Measurements from ENCODE around the gene DPEP2NB. TPM values are rescaled to one million over a fixed set of nuclear protein-coding genes. Genes with fewer than 3 reads are reported as not detected.
"Not testable (repeated sequence)": the region's sequence is repeated elsewhere in the genome, so short reads cannot be mapped to it uniquely, and the experiment has no call there.

The DPEP2NB gene
- total and polyA plus RNA-seq, 4 experiments from 2014 or later: not detected

- no peaks in the 10 kb centered on the region for H3K36me3 Mint-ChIP-seq
- H3K27ac Mint-ChIP-seq: peak overlapping the region; percentile 81 to 97 (median 95)
- peak; percentile 61 to 77 (median 67) for DNase-seq
- Histone ChIP-seq H3K36me3 (ENCODE audit: insufficient read depth, low read length) (no peaks in the 10 kb centered on the region), H3K27me3 (ENCODE audit: insufficient read depth, low read length) (no peaks in the 10 kb centered on the region), H3K27ac (ENCODE audit: low read depth, low read length) (peak overlapping the region; percentile 29), H3K4me3 (ENCODE audit: low read length in 2 of 2) (no peak overlapping the region), H3K9me3 (ENCODE audit: control insufficient read depth in 1 of 2, low read length in 2 of 2) (no peaks in the 10 kb centered on the region), H3K4me1 (ENCODE audit: insufficient read depth, low read length) (peaks cover 56% of the 10 kb centered on the region)
- H3K4me3 Mint-ChIP-seq: peak overlapping the region in 7 of 8 donors; percentile 46 to 76 (median 60)
- ChIA-PET POLR2A (ENCODE audit: partially characterized antibody) (interaction anchor here (0.6 to 4.7 kb wide), 29 partner anchors 8 to 361 kb away, joined by 3 to 67 read pairs (median 4); partner anchors contain the start of genes CARMIL2, DDX28, DPEP2 and DPEP2NB), CTCF (ENCODE audit: partially characterized antibody) (interaction anchor here (0.9 to 6.0 kb wide), 12 partner anchors 9 to 79 kb away, joined by 3 to 45 read pairs (median 5); partner anchors contain the start of genes DDX28, DUS2 and NFATC3)
- peaks cover 22 to 53% (median 37%) of the 10 kb centered on the region in 4 donors for H3K4me1 Mint-ChIP-seq
- no peaks in the 10 kb centered on the region for H3K27me3 Mint-ChIP-seq
- H3K9me3 Mint-ChIP-seq: no peaks in the 10 kb centered on the region
- intact Hi-C loops (cut with micrococcal nuclease): loop anchor here (1.0 to 2.0 kb wide), 2 partner anchors 13 to 17 kb away; partner anchors contain the start of genes DDX28 and DUS2
These were observed 9.9 kb downstream of the DPEP2NB start for GRCh38 chr16:68005786-68006286.

- Histone ChIP-seq H3K36me3 (ENCODE audit: insufficient read depth, low read length) (no peaks in the 10 kb centered on the region), H3K4me3 (ENCODE audit: low read length in 2 of 2) (no peak overlapping the region), H3K27me3 (ENCODE audit: insufficient read depth, low read length) (no peaks in the 10 kb centered on the region), H3K9me3 (ENCODE audit: control insufficient read depth in 1 of 2, low read length in 2 of 2) (no peaks in the 10 kb centered on the region), H3K4me1 (ENCODE audit: insufficient read depth, low read length) (peaks cover 62% of the 10 kb centered on the region), H3K27ac (ENCODE audit: low read depth, low read length) (peak overlapping the region; percentile 29)
- ChIA-PET POLR2A (ENCODE audit: partially characterized antibody) (interaction anchor here (0.7 to 4.7 kb wide), 23 partner anchors 8 to 360 kb away, joined by 3 to 67 read pairs (median 4); partner anchors contain the start of genes CARMIL2, DDX28, DPEP2 and DPEP2NB), CTCF (ENCODE audit: partially characterized antibody) (interaction anchor here (0.9 to 6.0 kb wide), 10 partner anchors 9 to 70 kb away, joined by 3 to 45 read pairs (median 6); partner anchors contain the start of genes DDX28 and DUS2)
- Mint-ChIP-seq H3K4me3 (peak overlapping the region in 7 of 8 donors; percentile 17 to 76 (median 60)), H3K4me1 (peaks cover 27 to 53% (median 42%) of the 10 kb centered on the region in 4 donors), H3K27me3 (no peaks in the 10 kb centered on the region), H3K9me3 (no peaks in the 10 kb centered on the region), H3K36me3 (no peaks in the 10 kb centered on the region), H3K27ac (peak overlapping the region; percentile 81 to 97 (median 95))
- DNase-seq: no peak
- intact Hi-C loops (cut with micrococcal nuclease): no loop called here
These were observed 10.5 kb downstream of the DPEP2NB start for GRCh38 chr16:68005211-68005610.

GRCh38 chr16:68003031-68003430, 12.7 kb downstream of the DPEP2NB start:
- Mint-ChIP-seq H3K4me3 (no peak overlapping the region), H3K4me1 (peaks cover 40 to 70% (median 55%) of the 10 kb centered on the region in 4 donors), H3K27me3 (no peaks in the 10 kb centered on the region), H3K36me3 (no peaks in the 10 kb centered on the region), H3K9me3 (no peaks in the 10 kb centered on the region), H3K27ac (peak overlapping the region; percentile 23 to 86 (median 48))
- ChIA-PET CTCF (ENCODE audit: partially characterized antibody) (interaction anchor here (1.6 to 6.5 kb wide), 5 partner anchors 9 to 119 kb away, joined by 4 to 45 read pairs (median 38); partner anchors contain the start of genes DDX28 and DUS2), POLR2A (ENCODE audit: partially characterized antibody) (interaction anchor here (0.6 to 4.2 kb wide), 8 partner anchors 9 to 104 kb away, joined by 3 to 35 read pairs (median 5); partner anchors contain the start of genes DDX28, DUS2 and NFATC3)
- Histone ChIP-seq H3K36me3 (ENCODE audit: insufficient read depth, low read length) (no peaks in the 10 kb centered on the region), H3K27ac (ENCODE audit: low read depth, low read length) (no peak overlapping the region), H3K4me1 (ENCODE audit: insufficient read depth, low read length) (peaks cover 82% of the 10 kb centered on the region), H3K4me3 (ENCODE audit: low read length in 2 of 2) (no peak overlapping the region), H3K27me3 (ENCODE audit: insufficient read depth, low read length) (no peaks in the 10 kb centered on the region), H3K9me3 (ENCODE audit: control insufficient read depth in 1 of 2, low read length in 2 of 2) (no peaks in the 10 kb centered on the region)
- intact Hi-C loops (cut with micrococcal nuclease): no loop called here
- no peak for DNase-seq

GRCh38 chr16:68000450-68000849, 15.3 kb downstream of the DPEP2NB start:
- Mint-ChIP-seq H3K27ac (peak overlapping the region; percentile 84 to 99 (median 95)), H3K4me1 (peaks cover 33 to 78% (median 54%) of the 10 kb centered on the region in 4 donors), H3K9me3 (no peaks in the 10 kb centered on the region), H3K4me3 (peak overlapping the region; percentile 84 to 96 (median 88)), H3K36me3 (peaks cover 0 to 2% of the 10 kb centered on the region in 2 donors), H3K27me3 (no peaks in the 10 kb centered on the region)
- H3K27ac ChIP-seq (ENCODE audit: low read depth, low read length): peak overlapping the region; percentile 60
- ChIA-PET CTCF (ENCODE audit: partially characterized antibody) (interaction anchor here (0.9 to 6.5 kb wide), 3 partner anchors 19 to 40 kb away, joined by 3 to 45 read pairs (median 39); partner anchors contain the start of genes DDX28 and DUS2), POLR2A (ENCODE audit: partially characterized antibody) (interaction anchor here (0.7 to 6.2 kb wide), 21 partner anchors 8 to 463 kb away, joined by 3 to 95 read pairs (median 4); partner anchors contain the start of genes CTCF, DDX28, DPEP2NB and DUS2)
- no peaks in the 10 kb centered on the region for H3K36me3 ChIP-seq (ENCODE audit: insufficient read depth, low read length)
- peaks cover 82% of the 10 kb centered on the region for H3K4me1 ChIP-seq (ENCODE audit: insufficient read depth, low read length)
- peak overlapping the region in 1 of 2 donors; percentile 41 for H3K4me3 ChIP-seq (ENCODE audit: low read length in 2 of 2)
- H3K27me3 ChIP-seq (ENCODE audit: insufficient read depth, low read length): no peaks in the 10 kb centered on the region
- H3K9me3 ChIP-seq (ENCODE audit: control insufficient read depth in 1 of 2, low read length in 2 of 2): no peaks in the 10 kb centered on the region
- intact Hi-C loops (cut with micrococcal nuclease): no loop called here
- peak in 2 of 5 donors; percentile 19 to 31 for DNase-seq

- H3K27me3 Mint-ChIP-seq: no peaks in the 10 kb centered on the region
- H3K27ac Mint-ChIP-seq: peak overlapping the region; percentile 84 to 99 (median 95)
- Histone ChIP-seq H3K27me3 (ENCODE audit: insufficient read depth, low read length) (no peaks in the 10 kb centered on the region), H3K27ac (ENCODE audit: low read depth, low read length) (peak overlapping the region; percentile 60), H3K4me3 (ENCODE audit: low read length in 2 of 2) (peak overlapping the region in 1 of 2 donors; percentile 41), H3K4me1 (ENCODE audit: insufficient read depth, low read length) (peaks cover 80% of the 10 kb centered on the region), H3K36me3 (ENCODE audit: insufficient read depth, low read length) (no peaks in the 10 kb centered on the region), H3K9me3 (ENCODE audit: control insufficient read depth in 1 of 2, low read length in 2 of 2) (no peaks in the 10 kb centered on the region)
- peak overlapping the region; percentile 84 to 96 (median 88) for H3K4me3 Mint-ChIP-seq
- peaks cover 0 to 2% of the 10 kb centered on the region in 2 donors for H3K36me3 Mint-ChIP-seq
- intact Hi-C loops (cut with micrococcal nuclease): loop anchor here (1.0 kb wide), 1 partner anchor 65 kb away; no protein-coding TSS in a partner anchor
- H3K9me3 Mint-ChIP-seq: no peaks in the 10 kb centered on the region
- ChIA-PET CTCF (ENCODE audit: partially characterized antibody) (interaction anchor here (0.7 to 6.5 kb wide), 5 partner anchors 19 to 64 kb away, joined by 3 to 45 read pairs (median 3); partner anchors contain the start of genes DDX28, DUS2 and PSMB10), POLR2A (ENCODE audit: partially characterized antibody) (interaction anchor here (0.6 to 6.2 kb wide), 19 partner anchors 8 to 463 kb away, joined by 3 to 95 read pairs (median 5); partner anchors contain the start of genes CTCF, DDX28, DPEP2NB and DUS2)
- H3K4me1 Mint-ChIP-seq: peaks cover 36 to 78% (median 54%) of the 10 kb centered on the region in 4 donors
- DNase-seq: no peak
These were observed 15.7 kb downstream of the DPEP2NB start for GRCh38 chr16:67999985-68000384.

GRCh38 chr16:67998779-67999688, 16.7 kb downstream of the DPEP2NB start, which contains the start of gene DPEP2:
Gene DPEP2, minus strand, starts transcription at chr16:67999484. Its CDS starts 6,272 bp downstream, at chr16:67993212.
- intact Hi-C loops (cut with micrococcal nuclease): loop anchor here (1.0 kb wide), 1 partner anchor 64 kb away; no protein-coding TSS in a partner anchor
- H3K27me3 ChIP-seq (ENCODE audit: insufficient read depth, low read length); H3K36me3 Mint-ChIP-seq; H3K27me3 Mint-ChIP-seq; H3K9me3 Mint-ChIP-seq; H3K36me3 ChIP-seq (ENCODE audit: insufficient read depth, low read length); H3K9me3 ChIP-seq (ENCODE audit: control insufficient read depth in 1 of 2, low read length in 2 of 2): not testable (repeated sequence)
- H3K4me1 Mint-ChIP-seq: peaks cover 37 to 80% (median 54%) of the 10 kb centered on the region in 4 donors
- CTCF ChIA-PET (ENCODE audit: partially characterized antibody): interaction anchor here (0.6 to 6.5 kb wide), 10 partner anchors 9 to 182 kb away, joined by 3 to 45 read pairs (median 4); partner anchors contain the start of genes DDX28 and DUS2
- peak; percentile 56 to 68 (median 59) for DNase-seq
- peak within 1 kb of the TSS; percentile 60 for H3K27ac ChIP-seq (ENCODE audit: low read depth, low read length)
- peaks cover 80% of the 10 kb centered on the region for H3K4me1 ChIP-seq (ENCODE audit: insufficient read depth, low read length)
- H3K4me3 ChIP-seq (ENCODE audit: low read length in 2 of 2): peak within 1 kb of the TSS; percentile 41 to 45
- peak within 1 kb of the TSS; percentile 84 to 99 (median 95) for H3K27ac Mint-ChIP-seq
- H3K4me3 Mint-ChIP-seq: peak within 1 kb of the TSS; percentile 84 to 96 (median 88)
- POLR2A ChIA-PET (ENCODE audit: partially characterized antibody): interaction anchor here (0.7 to 6.2 kb wide), 21 partner anchors 8 to 436 kb away, joined by 3 to 95 read pairs (median 6); partner anchors contain the start of genes CTCF, DDX28, DPEP2NB and DUS2
